GM18867 (cell line): ENCODE results near the gene EYS.

Source experiments
- ATAC-seq: cut with Tn5 transposase; IDR thresholded peaks from one replicate; pipeline ENCODE4 v1.9.1; 2021; ENCODE audit warnings: mild to moderate bottlenecking, moderate library complexity; ENCODE audit not compliant: unreplicated experiment

EYS gene

DNA sequence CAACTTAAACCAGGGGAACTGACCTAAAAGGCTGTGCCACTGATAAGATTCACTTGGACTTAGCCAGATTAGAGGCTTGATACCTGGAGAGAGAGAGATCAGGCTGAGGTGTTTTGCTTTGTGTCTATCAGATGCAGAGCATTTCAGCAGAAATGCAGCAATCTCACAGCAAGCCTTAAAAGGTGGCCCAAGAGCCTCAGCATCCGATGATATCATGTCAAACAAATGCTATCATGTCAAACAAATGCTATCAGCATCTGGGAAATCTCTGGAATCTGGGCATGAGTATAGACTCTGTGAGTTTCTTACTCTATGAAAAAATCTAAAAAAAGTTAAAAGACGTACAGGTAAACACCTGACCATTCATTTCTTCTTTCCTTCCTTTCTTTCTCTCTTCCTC lies 718.9 kb downstream of the EYS start:
- ATAC-seq: no peak

DNA sequence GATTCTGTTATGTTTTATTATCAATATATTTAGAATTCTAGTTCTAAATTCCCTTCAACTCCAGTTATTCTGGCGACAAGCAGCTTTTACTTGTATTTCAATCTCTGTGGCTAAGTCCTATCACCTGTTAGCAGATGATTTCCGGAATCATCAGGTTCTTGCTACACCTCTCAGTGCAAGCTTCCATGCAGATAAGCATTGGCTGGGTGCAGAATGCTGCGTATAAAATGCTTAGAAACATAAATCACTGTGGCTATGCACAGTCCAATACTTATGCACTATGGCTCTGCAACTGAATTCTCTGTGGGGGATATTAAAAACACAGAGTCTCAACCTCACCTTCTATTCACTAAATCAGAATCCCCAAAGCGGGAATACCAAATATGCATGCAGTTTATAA lies 720.0 kb downstream of the EYS start:
- no peak for ATAC-seq

DNA sequence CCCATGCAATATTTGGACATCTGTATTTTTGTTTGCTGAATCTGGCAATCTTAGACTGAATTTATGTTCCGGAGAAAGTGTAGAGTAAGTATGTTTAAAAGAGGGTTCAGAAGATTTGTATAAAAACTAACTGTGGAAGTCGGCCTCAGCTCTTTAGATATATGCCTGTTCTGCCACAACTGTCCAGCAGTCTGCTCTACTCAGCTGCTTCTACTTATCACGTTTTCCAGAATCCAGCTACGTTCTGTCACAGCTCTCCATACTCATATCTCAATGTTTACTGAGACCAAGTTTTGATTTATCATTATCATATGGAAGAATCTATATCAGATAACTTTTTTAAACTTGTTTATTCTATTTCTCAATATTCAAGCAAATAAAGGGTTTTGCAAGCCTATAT lies 721.3 kb downstream of the EYS start:
- no peak for ATAC-seq

DNA sequence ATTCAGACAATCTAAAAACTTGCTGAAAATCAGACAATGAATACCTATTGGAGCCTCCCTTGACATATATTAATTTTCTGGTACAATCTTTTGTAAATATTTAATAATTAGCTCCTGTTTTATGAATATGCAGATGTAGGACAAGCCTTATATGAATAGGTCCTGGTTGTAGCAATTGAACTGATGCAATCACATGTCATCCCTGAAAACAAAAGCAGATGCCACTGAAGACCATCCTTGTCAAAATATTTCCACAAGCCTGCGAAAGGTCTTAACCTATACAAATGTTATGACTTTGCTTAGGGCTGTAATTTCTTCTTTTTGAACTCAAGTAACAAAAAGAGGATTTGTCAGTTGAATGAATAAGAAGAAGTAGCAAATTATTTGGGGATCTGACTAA lies 722.1 kb downstream of the EYS start:
- ATAC-seq: no peak

DNA sequence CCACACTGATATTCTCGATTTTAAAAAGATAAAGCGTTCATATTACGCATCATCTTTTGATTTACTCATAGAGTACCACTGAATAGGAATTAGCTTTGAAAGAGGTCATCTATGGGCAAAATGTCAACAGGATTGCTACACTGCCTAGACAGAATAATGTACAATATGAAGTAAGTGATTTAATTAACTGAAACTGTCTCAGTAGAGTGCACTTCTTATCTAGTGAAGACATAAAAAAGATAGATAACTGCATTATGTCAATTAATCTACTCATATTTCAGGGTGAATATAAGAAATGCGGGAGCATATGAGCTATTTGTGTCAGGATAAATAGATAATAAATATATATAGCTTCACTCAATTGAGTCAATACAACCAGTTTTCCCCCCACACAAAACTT lies 723.9 kb downstream of the EYS start:
- no peak for ATAC-seq

DNA sequence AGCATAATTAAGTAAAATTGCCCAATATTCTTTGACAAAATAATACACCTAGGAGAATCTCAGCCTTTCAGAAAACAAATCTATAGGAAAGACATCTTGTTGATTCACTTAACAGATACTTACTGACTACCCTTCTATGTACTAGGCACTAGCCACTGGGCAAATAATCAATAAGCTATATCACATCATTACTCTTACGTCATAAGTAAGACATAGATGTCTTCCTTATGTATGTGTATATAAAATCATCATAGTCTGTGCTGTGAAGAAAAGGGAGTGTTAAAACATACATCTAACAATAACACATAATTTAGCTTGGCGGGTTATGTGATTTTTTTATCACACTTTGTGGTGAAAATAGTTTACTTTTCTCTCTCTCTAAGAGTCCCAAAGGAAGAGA lies 733.9 kb downstream of the EYS start:
- no peak for ATAC-seq

DNA sequence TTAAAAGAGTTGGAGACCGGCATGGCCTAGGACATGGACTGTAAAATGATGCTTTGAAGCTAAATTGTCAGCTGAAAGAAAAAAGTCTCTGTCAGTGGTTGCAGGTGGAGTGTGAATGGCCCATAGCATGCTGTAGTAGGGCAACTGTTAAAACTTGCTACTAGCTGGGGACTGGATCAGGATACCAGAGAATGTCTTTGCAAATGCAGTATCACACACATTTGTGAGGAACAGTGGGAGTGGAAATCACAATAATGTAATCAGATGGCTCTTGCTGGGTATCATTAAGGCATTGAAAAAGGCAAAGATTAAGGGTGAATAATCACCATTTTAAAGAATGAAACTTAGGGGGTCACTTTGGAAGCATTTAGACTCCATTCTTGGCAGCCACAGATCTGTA lies 737.9 kb downstream of the EYS start:
- ATAC-seq: no peak

DNA sequence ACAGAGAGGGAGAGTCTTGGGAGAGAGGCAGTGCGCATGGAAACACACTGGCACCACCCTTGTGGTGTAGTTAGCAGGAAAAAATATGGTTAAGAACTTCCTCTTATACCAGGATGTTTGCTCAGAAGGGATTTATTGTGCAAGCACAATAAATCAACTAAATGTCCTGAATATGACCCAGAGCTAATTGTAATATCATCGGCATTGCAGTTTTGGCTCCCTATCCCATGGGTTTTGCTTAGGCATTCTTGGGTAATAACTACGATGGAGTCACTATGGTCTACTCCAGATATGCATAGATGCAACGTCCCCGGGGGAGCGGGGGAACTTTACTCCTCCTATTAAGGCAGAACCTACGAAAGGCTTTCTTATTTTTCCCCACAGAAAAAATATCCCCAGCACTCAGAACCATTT lies 751.6 kb downstream of the EYS start:
- no peak for ATAC-seq

DNA sequence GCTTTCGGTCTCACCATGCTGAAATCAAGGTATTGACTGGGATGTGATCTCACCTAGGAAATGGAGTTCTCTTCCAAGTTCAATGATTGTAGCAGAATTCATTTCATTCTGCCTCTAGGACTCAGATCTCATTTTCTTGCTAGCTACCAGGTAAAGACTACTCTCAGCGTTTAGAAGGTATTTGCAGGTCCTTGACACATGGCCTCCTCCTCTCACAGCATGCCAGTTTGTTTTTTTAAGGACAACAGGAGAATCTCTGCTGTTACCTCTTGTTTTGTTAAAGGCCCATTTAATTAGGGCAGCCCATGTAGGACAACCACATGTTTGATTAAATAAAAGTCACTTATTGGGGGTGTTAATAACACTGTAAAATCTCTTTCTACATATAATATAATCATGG lies 757.8 kb downstream of the EYS start:
- no peak for ATAC-seq

DNA sequence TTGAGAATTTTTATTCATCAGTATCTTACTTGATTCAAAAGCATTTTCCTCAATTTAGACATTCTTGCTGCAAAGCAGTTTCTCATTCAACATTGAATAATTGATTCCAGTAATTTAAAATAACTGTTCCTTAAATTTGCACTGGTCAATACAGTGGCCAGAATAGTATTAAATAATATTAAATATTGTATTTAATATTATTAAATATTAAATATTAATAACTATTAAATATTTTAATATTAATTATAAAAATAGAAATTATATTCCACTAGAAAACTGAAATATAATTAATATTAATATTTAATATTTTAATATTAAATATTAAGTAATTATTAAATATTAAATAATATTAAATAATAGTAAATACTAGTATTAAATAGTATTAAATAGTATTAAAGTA lies 758.8 kb downstream of the EYS start:
- ATAC-seq: no peak

DNA sequence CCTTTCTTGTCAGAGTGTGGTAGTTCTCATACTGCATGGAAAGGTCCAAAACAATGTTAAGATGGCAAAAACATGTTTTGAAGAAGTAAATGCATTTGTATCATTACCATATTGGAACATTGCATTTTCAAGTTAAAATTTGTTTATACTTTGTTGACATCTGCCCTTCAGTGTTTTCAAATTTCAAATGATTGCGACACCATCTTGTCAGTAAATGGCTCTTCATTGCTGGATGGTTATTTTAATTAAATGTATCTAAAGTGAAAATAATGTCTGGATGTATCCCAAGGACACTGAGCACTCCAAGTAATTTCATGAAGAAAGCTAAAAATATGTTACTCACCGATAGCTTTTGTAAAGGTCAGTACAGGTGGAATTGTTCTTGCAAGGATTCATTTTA lies 761.6 kb downstream of the EYS start:
- no peak for ATAC-seq

DNA sequence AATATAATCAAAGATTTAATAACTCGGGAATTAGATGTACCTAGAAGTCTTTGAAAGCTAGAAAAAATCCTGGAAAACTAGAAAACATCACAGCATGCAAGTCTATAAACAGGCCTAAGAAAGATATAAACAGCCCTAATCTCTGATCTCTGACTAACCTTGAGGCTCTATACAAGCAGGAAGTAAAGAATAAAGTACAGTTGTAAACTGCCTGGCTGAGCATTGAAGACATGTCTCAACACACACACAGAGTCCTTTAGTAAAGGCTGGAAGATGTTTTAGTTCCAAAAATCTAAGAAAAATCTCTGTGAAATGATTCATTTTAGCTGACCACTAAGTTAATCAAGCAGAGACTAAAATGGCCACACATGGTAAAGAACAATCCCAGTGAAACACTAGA lies 774.5 kb downstream of the EYS start:
- ATAC-seq: no peak

DNA sequence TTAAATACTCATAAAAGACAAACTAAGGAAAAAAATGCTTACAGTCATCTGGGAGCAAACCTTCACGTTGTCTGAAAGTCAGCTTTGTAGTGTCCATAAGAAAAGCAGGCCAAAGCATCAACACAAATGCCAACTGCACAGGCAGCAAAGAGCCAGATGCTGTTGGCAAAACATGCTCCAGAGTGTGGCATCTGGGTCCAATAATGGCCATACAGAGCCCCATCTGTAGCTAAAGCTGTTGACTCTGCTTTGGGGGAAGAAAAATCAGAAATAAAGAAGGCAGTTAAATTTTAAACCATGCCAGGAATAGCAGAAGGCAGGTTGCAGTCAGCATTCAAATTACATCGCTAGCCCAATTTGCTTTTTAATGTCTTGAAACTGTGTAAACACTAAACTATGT lies 776.3 kb downstream of the EYS start:
- ATAC-seq: no peak

DNA sequence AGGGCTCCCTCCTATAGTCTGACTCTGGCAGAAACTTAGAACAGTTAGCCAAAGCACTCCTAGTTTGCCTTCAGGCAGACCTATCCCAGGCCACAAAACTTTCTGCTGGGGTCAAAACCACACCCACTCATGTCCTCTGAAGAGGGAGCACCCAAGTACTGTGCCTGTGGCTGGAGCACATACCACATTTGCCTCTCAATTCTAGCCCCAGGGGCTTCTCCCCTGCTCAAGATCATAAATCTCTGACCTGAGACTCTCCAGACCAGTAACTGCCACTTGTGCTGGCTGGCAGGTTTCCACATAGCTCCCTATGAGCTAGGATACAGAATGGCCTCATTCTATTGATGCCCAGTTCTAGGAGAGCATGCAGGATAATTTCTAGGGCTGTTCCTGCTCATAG lies 781.0 kb downstream of the EYS start:
- no peak for ATAC-seq

DNA sequence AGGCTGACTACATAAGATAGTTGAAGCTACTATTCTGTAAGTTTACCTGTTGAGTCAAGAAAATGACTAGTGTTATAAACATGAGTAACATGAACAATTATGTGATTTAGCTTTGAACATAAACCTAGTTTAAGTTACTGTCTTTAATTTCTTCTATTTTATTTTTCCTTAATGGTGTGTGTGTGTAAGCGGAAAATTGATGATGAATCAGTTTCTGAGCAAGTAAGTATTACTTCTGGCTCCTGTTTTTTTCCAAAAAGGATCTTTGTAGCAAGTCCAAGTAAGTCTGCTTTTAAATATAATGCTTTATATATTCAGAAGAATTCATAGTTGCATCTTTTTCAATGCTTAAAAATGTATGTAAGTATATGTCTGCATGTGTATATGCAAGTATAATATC lies 786.8 kb downstream of the EYS start:
- ATAC-seq: no peak

DNA sequence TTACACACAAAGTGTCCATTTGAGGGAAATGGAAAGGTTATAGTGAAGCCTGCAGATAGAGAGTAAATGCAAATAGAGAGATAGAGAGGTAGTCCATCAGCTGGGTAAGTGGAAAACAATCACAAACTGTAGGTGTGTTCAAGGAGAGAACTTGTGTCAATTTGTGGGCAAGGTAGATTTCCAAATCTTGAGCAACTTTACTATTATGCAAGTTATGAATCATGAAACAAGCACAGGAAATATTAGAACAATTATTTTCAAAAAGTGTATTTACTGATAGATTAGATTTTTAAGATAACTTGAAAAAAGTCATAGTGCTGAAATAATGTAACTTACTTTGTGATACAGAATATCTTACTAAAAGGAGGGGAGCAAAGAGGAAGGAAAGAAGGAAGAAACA lies 792.9 kb downstream of the EYS start:
- no peak for ATAC-seq

DNA sequence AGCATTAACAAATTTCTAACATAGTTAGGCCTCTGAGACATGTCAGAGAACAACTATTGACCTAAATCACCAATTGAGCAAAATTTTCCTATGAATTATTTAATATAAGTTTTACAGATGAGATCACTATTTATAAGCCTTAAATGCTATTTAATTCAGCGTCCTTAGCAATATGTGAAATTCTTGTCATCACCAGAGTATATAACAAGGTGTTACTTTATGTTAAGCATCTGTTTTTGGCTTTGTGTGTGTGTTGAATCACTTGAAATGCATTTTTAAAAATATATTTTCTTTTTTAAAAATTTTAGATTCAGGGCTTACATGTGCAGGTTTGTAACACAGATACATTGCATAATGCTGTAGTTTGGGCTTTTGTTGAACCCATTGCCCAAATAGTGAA lies 794.1 kb downstream of the EYS start:
- no peak for ATAC-seq

DNA sequence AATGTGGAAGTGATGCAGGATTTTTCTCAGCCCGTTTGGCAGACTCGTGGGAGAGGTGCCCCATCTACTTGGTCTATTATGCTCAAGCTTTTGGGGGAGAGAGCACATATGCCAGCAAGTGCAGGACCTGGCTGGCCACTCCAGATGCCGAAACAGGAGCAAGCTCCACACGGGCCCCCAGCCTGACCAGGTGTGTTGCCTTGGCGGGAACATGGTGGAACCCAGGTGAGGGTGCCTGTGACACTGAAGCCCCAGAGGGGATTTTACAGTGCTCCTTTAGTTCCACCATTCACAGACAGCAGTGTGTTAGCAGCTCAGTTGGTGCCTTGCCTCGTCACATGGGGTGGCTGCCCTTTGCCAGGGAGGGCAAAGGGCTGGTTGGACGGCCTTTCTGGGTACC lies 798.9 kb downstream of the EYS start:
- ATAC-seq: no peak

DNA sequence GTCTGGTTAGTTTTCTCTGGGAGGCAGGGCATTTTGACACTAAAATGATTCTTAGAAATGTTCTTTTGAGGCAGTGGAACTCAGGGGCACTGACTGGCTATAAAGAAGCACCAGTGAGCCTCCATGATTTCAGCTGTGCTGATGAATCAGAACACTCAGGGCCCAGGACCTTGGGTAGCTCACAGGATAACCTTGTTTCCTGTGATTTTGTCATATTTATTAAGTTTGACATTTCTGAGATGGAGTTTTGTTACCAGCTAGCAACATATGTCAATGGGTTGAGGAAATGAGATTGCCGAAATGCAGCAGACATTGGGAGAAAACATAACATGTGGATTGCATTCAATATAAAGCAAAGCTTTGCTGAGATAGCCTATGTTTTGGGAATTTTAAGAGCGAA lies 802.4 kb downstream of the EYS start:
- no peak for ATAC-seq

DNA sequence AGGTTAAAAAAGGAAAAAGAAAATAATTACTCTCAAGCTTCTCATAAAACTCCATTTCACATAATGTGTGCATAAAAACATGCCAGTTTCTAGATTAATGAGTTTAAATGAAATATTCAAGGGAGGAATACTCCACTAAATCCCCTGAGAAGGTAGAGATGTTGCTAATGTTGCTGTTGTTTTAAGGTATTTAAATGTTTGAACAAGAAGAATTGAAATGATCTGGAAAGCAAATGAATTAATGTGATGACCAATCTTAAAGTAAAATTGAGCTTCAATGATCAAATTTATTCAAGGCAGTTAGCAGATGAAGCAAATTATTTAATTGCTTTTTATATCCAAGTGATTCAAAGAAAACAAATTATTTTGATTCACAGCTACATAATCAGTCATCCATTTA lies 804.4 kb downstream of the EYS start:
- ATAC-seq: no peak

DNA sequence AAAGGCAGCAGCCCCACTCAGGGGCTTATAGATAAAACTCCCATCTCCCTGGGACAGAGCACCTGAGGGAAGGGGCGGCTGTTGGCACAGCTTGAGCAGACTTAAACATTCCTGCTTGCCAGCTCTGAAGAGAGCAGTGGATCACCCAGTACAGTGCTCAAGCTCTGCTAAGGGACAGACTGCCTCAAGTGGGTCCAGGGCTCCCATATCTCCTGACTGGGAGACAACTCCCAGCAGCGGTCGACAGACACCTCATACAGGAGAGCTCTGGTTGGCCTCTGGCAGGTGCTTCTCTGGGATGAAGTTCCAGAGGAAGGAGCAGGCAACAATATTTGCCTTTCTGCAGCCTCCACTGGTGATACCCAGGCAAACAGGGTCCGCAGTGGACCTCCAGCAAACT lies 810.1 kb downstream of the EYS start:
- no peak for ATAC-seq

DNA sequence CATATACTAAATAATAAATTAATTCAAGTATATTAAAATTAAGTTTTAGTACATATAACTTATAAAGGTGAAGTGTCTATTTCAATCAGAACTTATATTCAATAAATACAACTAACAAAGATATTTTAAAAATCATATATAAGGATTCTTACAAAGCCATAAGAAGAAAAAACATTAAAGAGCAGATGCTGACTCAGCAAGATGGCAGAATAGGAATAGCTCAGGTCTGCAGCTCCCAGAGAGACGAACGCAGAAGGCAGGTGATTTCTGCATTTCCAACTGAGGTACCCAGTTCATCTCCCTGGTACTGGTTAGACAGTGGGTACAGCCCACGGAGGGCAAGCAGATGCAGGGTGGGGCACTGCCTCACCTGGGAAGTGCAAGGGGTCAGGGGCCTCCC lies 811.1 kb downstream of the EYS start:
- ATAC-seq: no peak

DNA sequence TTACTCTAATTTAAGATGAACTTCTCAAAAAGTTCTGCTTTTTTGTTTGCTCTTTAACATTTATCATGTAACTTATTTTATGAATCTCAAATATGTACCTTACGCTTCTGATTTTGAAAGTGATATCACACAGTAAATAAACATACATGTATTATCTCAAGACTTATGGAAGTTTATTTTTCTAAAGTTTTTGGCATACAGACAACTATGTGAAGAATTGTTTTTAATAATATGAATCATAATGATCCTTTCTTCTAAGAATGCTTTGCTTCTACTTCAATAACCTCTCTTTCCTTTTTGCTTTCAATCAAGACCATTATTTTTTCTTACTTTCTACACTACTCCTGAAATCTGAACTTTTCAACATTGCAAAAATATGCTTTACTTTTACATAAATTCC lies 816.4 kb downstream of the EYS start:
- no peak for ATAC-seq

DNA sequence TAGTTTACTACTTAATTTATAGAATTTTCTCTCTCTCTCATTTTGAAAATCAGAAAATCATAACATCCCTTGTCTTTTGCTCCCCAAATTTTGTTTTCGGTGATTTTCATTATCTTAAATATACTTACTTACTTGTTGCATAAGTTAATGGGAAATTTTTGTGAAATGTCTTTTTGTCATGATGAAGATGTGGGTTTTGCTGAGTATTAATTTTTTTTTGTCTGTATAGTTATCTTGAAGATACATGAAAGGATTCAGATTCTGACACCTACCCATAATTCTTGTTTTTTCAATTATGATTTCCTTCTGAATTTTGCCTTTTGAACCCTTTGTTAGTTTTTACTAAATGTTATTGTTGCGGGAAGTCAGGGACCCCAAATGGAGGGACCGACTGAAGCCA lies 817.9 kb downstream of the EYS start:
- ATAC-seq: no peak
